Measurements from ENCODE around the gene SCAF8.
"Not testable (repeated sequence)": the region's sequence is repeated elsewhere in the genome, so short reads cannot be mapped to it uniquely, and the experiment has no call there.

SCAF8 gene

GRCh38 chr6:154768280-154768679 lies 35.1 kb downstream of the SCAF8 start:
- no peak overlapping the region for H3K4me3 ChIP-seq (ENCODE audit: low read depth in 1 of 2, low read length in 1 of 2)
- TF ChIP-seq CTCF (IDR thresholded peaks at IDR 0.05), result no peak
- no peaks in the 10 kb centered on the region for H3K9me3 ChIP-seq
- no peak overlapping the region for H3K27ac ChIP-seq
- H3K36me3 ChIP-seq, result no peaks in the 10 kb centered on the region
- H3K27me3 ChIP-seq, result no peaks in the 10 kb centered on the region
- H3K4me1 ChIP-seq (ENCODE audit: control insufficient read depth in 1 of 2, insufficient read depth in 1 of 2, low read depth in 1 of 2, low read length in 1 of 2), result peaks cover 0 to 4% of the 10 kb centered on the region in 2 experiments

- Histone ChIP-seq H3K4me3 (ENCODE audit: low read depth in 1 of 2, low read length in 1 of 2) (no peak overlapping the region), H3K4me1 (ENCODE audit: control insufficient read depth in 1 of 2, insufficient read depth in 1 of 2, low read depth in 1 of 2, low read length in 1 of 2) (peaks cover 0 to 4% of the 10 kb centered on the region in 2 experiments), H3K36me3 (peaks cover 12% of the 10 kb centered on the region), H3K27me3 (no peaks in the 10 kb centered on the region), H3K27ac (peak overlapping the region; percentile 18), H3K9me3 (no peaks in the 10 kb centered on the region)
- TF ChIP-seq CTCF (IDR thresholded peaks at IDR 0.05), result no peak
Measured at GRCh38 chr6:154773610-154774089, 40.4 kb downstream of the SCAF8 start.

- H3K36me3 ChIP-seq, result peaks cover 26% of the 10 kb centered on the region
- H3K9me3 ChIP-seq; H3K4me3 ChIP-seq (ENCODE audit: low read depth in 1 of 2, low read length in 1 of 2); H3K4me1 ChIP-seq (ENCODE audit: control insufficient read depth in 1 of 2, insufficient read depth in 1 of 2, low read depth in 1 of 2, low read length in 1 of 2); H3K27me3 ChIP-seq; H3K27ac ChIP-seq: not testable (repeated sequence)
Measured at GRCh38 chr6:154779157-154779556, 45.9 kb downstream of the SCAF8 start.

- H3K27ac ChIP-seq, result peak overlapping the region; percentile 31
- no peaks in the 10 kb centered on the region for H3K4me1 ChIP-seq (ENCODE audit: control insufficient read depth in 1 of 2, insufficient read depth in 1 of 2, low read depth in 1 of 2, low read length in 1 of 2)
- H3K4me3 ChIP-seq (ENCODE audit: low read depth in 1 of 2, low read length in 1 of 2), result no peak overlapping the region
- H3K9me3 ChIP-seq, result no peaks in the 10 kb centered on the region
- no peak for TF ChIP-seq CTCF (IDR thresholded peaks at IDR 0.05)
- H3K36me3 ChIP-seq, result peaks cover 26% of the 10 kb centered on the region
- no peaks in the 10 kb centered on the region for H3K27me3 ChIP-seq
Measured at GRCh38 chr6:154782193-154782592, 49.0 kb downstream of the SCAF8 start.

GRCh38 chr6:154783229-154783628 lies 50.0 kb downstream of the SCAF8 start:
- no peak overlapping the region for H3K27ac ChIP-seq
- H3K27me3 ChIP-seq, result no peaks in the 10 kb centered on the region
- no peaks in the 10 kb centered on the region for H3K4me1 ChIP-seq (ENCODE audit: control insufficient read depth in 1 of 2, insufficient read depth in 1 of 2, low read depth in 1 of 2, low read length in 1 of 2)
- H3K4me3 ChIP-seq (ENCODE audit: low read depth in 1 of 2, low read length in 1 of 2), result no peak overlapping the region
- H3K36me3 ChIP-seq, result peaks cover 21% of the 10 kb centered on the region
- TF ChIP-seq CTCF (IDR thresholded peaks at IDR 0.05), result no peak
- no peaks in the 10 kb centered on the region for H3K9me3 ChIP-seq

GRCh38 chr6:154785075-154785474 lies 51.9 kb downstream of the SCAF8 start:
- no peak for TF ChIP-seq CTCF (IDR thresholded peaks at IDR 0.05)
- H3K36me3 ChIP-seq, result peaks cover 21% of the 10 kb centered on the region
- no peaks in the 10 kb centered on the region for H3K27me3 ChIP-seq

More at GRCh38 chr6:154785075-154785474, 51.9 kb downstream of the SCAF8 start:
- no peaks in the 10 kb centered on the region for H3K4me1 ChIP-seq (ENCODE audit: control insufficient read depth in 1 of 2, insufficient read depth in 1 of 2, low read depth in 1 of 2, low read length in 1 of 2)
- H3K4me3 ChIP-seq (ENCODE audit: low read depth in 1 of 2, low read length in 1 of 2), result no peak overlapping the region
- no peaks in the 10 kb centered on the region for H3K9me3 ChIP-seq
- H3K27ac ChIP-seq, result no peak overlapping the region
